GM12873 (cell line): ENCODE measurements around the gene B3GNT3.

Source experiments
- TF ChIP-seq, protein P1 (sequence below): IDR thresholded peaks from 2 replicates; pipeline ENCODE4 v1.5.1; 2012; ENCODE audit warnings: low read depth, mild to moderate bottlenecking, moderate library complexity, low read length, control low read depth; ENCODE audit not compliant: insufficient read depth; ENCODE audit errors: missing control alignments

B3GNT3 gene

GRCh38 chr19:17824339-17824738 is 29.4 kb downstream of the B3GNT3 start:
- TF ChIP-seq, protein P1, sequence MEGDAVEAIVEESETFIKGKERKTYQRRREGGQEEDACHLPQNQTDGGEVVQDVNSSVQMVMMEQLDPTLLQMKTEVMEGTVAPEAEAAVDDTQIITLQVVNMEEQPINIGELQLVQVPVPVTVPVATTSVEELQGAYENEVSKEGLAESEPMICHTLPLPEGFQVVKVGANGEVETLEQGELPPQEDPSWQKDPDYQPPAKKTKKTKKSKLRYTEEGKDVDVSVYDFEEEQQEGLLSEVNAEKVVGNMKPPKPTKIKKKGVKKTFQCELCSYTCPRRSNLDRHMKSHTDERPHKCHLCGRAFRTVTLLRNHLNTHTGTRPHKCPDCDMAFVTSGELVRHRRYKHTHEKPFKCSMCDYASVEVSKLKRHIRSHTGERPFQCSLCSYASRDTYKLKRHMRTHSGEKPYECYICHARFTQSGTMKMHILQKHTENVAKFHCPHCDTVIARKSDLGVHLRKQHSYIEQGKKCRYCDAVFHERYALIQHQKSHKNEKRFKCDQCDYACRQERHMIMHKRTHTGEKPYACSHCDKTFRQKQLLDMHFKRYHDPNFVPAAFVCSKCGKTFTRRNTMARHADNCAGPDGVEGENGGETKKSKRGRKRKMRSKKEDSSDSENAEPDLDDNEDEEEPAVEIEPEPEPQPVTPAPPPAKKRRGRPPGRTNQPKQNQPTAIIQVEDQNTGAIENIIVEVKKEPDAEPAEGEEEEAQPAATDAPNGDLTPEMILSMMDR, result no peak

GRCh38 chr19:17826508-17827056 is 31.6 kb downstream of the B3GNT3 start:
- TF ChIP-seq, protein P1, result no peak

GRCh38 chr19:17829855-17830566 is 35.1 kb downstream of the B3GNT3 start:
- TF ChIP-seq, protein P1, result no peak

- TF ChIP-seq, protein P1, result no peak
Measured at GRCh38 chr19:17830567-17831418, 35.9 kb downstream of the B3GNT3 start.

- TF ChIP-seq, protein P1, result no peak
Measured at GRCh38 chr19:17831419-17831888, 36.5 kb downstream of the B3GNT3 start.

DNA sequence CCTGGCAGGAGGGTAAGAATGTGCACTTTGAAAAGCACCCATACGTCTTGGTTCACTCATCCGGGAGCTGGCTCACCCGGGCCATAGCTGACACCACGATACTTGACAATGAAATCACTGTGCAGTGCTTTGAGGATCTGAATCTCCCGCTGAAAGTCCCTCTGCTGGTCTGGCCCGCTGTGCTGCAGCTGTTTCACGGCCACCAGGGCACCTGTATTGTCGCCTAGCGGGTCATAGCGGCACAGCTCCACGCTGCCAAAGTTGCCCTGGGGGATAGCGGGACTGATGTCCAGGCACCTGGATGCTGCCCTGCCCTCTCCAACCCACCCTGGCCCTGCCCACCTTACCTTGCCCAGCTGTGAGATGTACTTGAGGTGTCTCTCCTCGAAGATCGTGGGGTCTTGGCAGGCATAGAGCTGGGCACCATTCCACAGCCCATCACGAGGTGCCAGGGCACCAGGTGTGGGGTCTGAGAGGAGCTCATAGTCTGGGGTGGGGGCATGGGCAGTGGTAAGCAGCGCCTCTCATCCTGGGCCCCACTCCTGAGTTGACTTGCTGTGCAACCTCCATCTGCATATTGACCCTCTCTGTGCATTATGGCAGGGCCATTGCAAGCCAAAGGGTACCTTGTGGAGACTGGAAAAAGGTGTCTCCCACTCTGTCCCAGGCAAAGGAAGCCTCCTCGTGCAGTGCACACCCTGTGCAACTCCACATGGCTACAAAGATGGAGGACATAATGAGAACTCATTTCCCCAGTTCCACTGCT is 37.7 kb downstream of the B3GNT3 start:
- TF ChIP-seq, protein P1, result no peak
